HG03139 (cell line): ENCODE data around the gene STX5.
"Not testable (repeated sequence)": the region's sequence is repeated elsewhere in the genome, so short reads cannot be mapped to it uniquely, and the experiment has no call there.

ENCODE experiments used
- ATAC-seq: cut with Tn5 transposase; IDR thresholded peaks from one replicate; pipeline ENCODE4 v1.9.1; 2021; ENCODE audit not compliant: unreplicated experiment

The STX5 gene

DNA sequence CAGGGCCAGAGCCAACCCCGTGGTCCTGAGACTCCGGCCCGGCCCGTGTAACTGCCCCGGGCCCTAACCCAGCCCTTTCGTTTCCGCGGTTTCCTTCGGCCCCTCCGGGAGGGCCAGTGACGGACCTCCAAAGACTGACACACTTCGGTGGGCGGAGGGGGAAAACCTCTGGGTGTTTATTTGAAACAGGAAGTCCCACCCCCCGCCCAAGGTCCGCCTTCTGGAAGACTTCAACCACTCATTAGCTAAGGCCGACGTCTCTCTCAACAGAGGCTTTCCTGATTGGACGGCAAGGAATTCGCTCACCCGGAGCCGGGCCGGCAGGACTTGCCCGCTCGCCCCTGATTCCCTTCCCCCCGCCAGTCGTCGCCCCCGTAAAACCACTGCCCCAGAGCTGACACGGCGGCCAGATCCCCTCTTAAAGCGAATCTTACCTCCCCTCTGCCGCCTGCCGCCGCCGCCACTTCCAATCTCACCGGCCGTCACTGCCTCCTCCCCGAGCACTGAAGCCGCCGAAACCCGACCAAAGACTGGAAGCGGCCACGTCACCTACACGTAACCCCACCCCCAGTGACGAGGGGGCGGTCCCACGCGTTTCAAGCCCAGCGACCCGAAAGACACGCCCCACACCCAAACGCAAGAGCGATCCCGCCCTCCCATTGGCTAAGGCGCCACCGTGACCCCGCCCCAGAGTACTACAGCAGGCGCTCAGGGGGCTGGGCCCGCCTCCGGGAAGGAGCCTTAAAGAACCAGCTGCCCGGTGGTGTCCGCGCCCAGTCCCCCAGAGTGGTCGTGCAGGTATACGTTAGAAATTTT lies at the start of gene STX5:
Gene STX5 (minus strand): TSS at position 532 of the 816 bp plus-strand sequence. CDS start 808 bp downstream, outside the sequence.
- ATAC-seq, result peak; percentile 81

GRCh38 chr11:62880803-62881578 lies 49.1 kb upstream of the STX5 start, which contains the start of gene SLC3A2:
SLC3A2 (plus strand) TSS chr11:62880896; CDS start chr11:62881024, 128 bp downstream.
- ATAC-seq, result peak; percentile 62

DNA sequence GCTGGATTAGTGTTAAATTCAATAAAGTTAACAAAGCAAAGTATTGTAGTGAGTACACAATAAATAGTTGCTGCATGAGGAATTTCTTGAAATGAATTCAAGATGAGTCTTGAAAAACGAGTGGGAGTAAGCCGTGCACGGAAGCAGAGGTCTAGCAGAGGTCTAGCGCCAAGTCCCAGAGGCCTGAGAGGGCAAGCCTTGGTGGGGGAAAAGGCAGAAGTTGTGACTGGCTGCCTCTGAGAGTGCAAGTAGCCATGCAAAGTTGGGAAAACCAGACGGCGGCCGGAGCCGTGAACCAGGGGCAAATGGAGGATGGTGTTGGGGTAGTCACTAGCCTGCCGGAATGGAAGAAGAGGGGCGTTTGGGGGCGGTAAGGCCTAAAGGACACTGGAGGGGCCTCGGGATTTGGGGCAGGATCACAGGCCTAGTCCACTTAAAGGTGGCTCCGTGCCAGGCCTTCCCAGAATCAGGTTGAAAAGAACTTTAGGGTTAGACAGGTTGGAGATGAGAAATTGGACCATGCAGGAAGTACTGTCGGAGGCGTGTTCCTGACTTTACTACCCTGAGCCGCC lies 48.5 kb upstream of the STX5 start:
- ATAC-seq, result peak; percentile 26

DNA sequence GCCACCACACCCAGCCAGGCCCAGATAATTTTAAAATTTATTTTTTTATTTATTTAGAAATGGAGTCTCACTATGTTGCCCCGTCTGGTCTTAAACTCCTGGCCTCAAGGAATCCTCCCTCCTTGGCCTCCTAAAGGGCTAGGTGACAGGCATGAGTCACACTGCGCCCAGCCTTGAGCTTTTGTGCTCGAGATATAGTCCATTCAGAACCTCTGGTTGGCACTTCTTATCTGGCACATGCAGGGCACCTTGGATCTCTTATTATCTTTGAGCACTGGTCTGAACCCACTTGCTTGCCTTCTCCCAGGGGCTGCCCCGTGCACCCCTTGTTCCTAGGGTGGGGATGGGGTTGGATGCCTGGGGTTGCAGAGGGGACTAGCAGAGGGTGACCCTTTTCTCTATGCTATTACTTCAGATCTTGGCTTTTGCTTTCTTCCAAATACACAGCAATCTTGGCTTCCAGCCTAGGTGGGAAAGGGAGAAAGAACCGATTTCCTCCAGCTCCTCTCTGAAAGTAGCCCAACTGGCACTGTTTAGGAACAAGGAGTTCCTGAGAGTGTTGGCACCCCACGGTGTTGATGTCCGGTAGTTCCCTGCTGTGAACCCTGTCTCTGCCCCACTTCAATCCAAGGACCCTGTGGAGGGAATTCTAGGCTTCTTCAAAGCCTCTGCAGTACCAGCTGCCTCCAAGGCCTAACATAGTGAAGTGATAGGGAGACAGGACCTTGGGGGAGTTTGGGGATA lies 47.6 kb upstream of the STX5 start:
- ATAC-seq, result no peak

GRCh38 chr11:62876712-62877111 lies 44.9 kb upstream of the STX5 start:
- no peak for ATAC-seq

DNA sequence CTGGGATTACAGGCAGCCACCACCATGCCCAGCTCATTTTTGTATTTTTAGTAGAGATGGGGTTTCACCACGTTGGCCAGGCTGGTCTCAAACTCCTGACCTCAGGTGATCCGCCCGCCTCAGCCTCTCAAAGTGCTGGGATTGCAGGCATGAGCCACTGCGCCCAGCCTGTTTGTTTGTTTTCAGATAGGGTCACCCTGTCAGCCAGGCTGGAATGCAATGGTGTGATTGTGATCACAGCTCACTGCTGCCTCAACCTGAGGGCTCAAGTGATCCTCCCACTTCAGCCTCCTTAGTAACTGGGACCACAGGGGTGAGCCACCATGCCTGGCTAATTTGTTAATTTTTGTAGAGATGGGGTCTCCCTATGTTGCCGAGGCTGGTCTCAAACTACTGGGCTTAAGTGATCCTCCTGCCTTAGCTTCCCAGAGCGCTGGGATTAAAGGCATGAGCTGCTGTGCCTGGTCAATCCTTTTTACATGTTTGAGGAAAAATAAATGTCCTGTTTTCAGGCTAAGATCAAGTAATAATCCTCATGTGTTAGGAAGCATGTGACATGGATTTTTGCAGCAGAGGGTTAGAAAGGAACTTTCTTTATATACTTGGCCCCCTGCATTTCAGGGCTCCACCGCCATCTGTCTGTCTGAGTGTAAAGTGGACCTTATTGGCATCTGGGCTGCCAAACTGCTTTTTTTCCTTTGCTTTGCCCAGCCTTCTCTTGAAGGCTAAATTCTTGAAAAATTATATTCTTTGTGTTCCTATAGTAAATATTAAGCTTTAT lies 44.0 kb upstream of the STX5 start:
- no peak for ATAC-seq

DNA sequence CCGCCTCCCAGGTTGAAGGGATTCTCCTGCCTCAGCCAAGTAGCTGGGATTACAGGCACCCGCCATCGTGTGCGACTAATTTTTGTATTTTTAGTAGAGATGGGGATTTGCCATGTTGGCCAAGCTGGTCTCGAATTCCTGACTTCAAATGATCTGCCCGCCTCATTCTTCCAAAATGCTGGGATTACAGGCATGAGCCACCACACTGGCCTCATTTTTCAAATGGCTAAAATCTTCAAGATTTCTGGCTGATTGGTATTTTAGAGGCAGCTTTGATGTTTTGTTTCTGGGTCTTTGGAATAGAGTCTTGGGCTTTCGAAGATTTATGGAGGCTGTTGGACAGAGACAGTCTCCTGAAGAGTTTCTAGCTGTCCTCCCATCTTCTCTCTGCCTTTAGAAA lies 43.0 kb upstream of the STX5 start:
- no peak for ATAC-seq

- ATAC-seq, result no peak
These were observed 33.8 kb upstream of the STX5 start for GRCh38 chr11:62865635-62866034.

- ATAC-seq, result no peak
These were observed 32.0 kb upstream of the STX5 start for GRCh38 chr11:62863687-62864335.

GRCh38 chr11:62861564-62862192 lies 29.8 kb upstream of the STX5 start:
- ATAC-seq, result not testable (repeated sequence)

DNA sequence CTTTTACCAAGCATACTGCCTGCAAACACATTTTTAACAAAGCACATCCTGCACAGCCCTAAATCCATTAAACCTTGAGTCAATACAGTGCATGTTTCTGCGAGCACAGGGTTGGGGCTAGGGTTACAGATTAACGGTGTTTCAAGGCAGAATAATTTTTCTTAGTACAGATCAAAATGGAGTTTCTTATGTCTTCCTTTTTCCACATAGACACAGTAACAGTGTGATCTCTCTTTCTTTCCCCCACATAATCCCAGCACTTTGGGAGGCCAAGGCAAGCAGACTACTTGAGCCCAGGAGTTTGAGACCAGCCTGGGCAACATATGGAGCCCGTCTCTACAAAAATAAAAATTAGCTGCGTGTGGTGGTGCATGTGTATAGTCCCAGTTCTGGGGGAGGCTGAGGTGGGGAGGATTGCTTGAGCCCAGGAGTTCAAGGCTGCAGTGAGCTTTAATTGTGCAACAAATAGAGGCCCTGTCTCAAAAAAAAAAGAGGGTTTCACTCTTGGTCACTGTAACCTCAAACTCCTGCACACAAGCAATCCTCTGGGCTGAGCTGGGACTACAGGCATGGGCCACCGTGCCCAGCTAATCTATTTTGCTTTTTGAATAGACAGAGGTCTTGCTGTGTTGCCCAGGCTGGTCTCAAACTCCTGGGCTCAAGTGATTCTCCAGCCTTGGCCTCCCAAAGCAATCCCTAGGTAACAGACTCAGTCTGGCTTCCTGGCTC lies 29.1 kb upstream of the STX5 start:
- ATAC-seq, result no peak

DNA sequence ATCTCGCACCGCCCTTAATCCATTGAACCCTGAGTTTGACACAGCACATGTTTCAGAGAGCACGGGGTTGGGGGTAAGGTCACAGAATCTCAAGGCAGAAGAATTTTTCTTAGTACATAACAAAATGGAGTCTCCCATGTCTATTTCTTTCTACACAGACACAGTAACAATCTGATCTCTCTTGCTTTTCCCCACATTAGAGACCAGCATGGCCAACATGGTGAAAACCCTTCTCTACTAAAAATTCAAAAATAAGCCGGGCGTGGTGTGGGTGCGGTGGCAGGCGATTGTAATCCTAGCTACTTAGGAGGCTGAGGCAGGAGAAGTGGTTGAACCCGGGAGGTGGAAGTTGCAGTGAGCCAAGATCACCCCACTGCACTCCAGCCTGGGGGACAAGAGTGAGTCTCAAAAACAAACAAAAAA lies 27.4 kb upstream of the STX5 start:
- not testable (repeated sequence) for ATAC-seq

DNA sequence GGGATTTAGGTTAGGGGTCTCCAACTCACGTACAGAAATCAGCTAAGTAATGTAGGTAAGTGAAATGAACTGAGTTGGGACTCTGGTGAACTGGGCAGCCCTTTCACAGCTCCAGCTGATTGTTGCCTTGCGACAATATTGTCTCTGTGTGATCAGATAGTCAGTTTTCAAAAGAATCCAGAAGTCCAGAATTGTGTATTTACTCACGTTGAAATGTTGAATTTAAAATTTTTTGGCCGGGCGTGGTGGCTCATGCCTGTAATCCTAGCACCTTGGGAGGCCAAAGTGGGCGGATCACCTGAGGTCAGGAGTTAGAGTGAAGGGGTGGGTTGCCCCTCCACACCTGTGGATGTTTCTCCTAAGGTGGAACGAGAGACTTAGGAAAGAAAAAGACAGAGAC lies 26.4 kb upstream of the STX5 start:
- no peak for ATAC-seq

- no peak for ATAC-seq
These were observed 25.7 kb upstream of the STX5 start for GRCh38 chr11:62857541-62857982.

GRCh38 chr11:62856333-62856895 lies 24.6 kb upstream of the STX5 start:
- ATAC-seq, result no peak

GRCh38 chr11:62855571-62856332 lies 23.9 kb upstream of the STX5 start:
- peak; percentile 84 for ATAC-seq

DNA sequence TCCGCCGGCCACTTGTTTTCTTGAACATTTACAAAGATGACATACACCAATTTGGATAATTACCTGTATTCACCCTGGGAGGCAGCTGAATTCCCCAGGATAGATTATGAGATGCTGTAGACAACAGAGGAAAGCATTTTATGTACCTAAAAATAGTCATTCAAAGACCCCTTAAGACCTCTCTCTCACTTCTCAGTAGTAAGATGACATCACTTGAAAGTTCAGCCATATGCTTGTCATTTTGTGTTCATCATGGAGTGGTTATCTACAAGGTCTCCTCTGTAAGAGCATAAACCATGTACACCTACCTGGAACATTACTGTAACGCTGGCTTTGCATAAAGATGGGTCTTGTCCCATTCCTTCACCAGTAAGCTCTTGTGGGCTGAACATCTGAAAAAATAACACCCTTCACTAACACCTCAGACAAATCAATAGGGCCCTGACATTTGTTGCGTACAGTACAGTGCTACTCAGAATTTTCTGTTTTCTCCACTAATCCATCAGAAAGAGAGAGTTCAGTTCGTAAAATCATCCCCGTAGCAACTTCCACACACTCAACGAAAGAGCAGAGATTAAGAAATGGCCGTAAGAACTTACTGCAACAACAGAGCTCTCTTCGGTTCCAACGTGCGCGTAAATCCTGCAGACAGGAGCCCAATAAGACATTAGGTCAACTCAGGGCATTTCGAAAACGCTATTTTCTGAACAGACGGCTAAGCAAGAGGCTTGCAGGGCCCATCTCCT lies 23.1 kb upstream of the STX5 start:
- no peak for ATAC-seq
